Measurements from ENCODE around the gene PAMR1. TPM values are rescaled to one million over a fixed set of nuclear protein-coding genes. Genes with fewer than 3 reads are reported as not detected.

PAMR1 gene
- total and polyA plus RNA-seq, 2 of the 8 experiments (the other 6 are each of a cell fraction or from before 2014, with no cell fraction given), result 3.0 to 6.9 TPM

GRCh38 chr11:35500744-35501143, 24.7 kb downstream of the PAMR1 start:
- Histone ChIP-seq H4K20me1 (replicated peaks in 1 of 2; ENCODE audit: control insufficient read depth in 1 of 2, insufficient read depth in 2 of 2, low read length in 2 of 2) (no peaks in the 10 kb centered on the region), H3K23ac (ENCODE audit: insufficient read length) (no peak overlapping the region), H2AK5ac (ENCODE audit: low read depth, low read length) (no peak overlapping the region), H4K8ac (ENCODE audit: extremely low read depth, insufficient read depth, low read length) (no peak overlapping the region), H2AFZ (ENCODE audit: low read length) (no peak overlapping the region), H2BK120ac (replicated peaks; ENCODE audit: low read depth, low read length) (no peak overlapping the region), H2BK12ac (ENCODE audit: low read depth, low read length) (no peak overlapping the region), H3K9ac (replicated peaks in 1 of 4; ENCODE audit: extremely low read depth in 1 of 4, low read depth in 3 of 4, low read length in 3 of 4) (no peak overlapping the region), H4K91ac (replicated peaks; ENCODE audit: insufficient read length, low read length) (no peak overlapping the region), H3K4me3 (ENCODE audit: extremely low read depth in 1 of 4, insufficient read depth in 2 of 4, low read depth in 3 of 4, low read length in 4 of 4) (no peak overlapping the region), H2BK20ac (ENCODE audit: low read length) (no peak overlapping the region), H2BK15ac (ENCODE audit: low read length) (no peak overlapping the region), H3K27ac (ENCODE audit: low read depth, low read length) (no peak overlapping the region), H3K27me3 (replicated peaks in 1 of 4; ENCODE audit: control insufficient read depth in 3 of 4, extremely low read depth in 1 of 4, insufficient read depth in 3 of 4, low read length in 3 of 4) (peaks cover 0 to 2% (median 0%) of the 10 kb centered on the region in 4 experiments; a peak in 3 of 7 replicates), H3K14ac (ENCODE audit: insufficient read length) (no peak overlapping the region), H3K23me2 (ENCODE audit: low read depth, low read length) (no peaks in the 10 kb centered on the region), H3K4me2 (ENCODE audit: insufficient read depth in 1 of 2, low read depth in 2 of 2, low read length in 2 of 2) (no peak overlapping the region), H3K79me2 (ENCODE audit: control insufficient read depth in 1 of 2, insufficient read depth in 2 of 2, low read length in 2 of 2) (no peaks in the 10 kb centered on the region), H3K56ac (replicated peaks; ENCODE audit: insufficient read length, low read depth, low read length) (no peak overlapping the region), H3K4ac (replicated peaks; ENCODE audit: insufficient read length, low read depth, low read length) (no peak overlapping the region), H2BK5ac (ENCODE audit: low read depth, low read length) (no peak overlapping the region), H3K36me3 (ENCODE audit: control insufficient read depth in 2 of 4, insufficient read depth in 4 of 4, low read length in 3 of 4) (no peaks in the 10 kb centered on the region), H3K4me1 (replicated peaks in 1 of 4; ENCODE audit: control insufficient read depth in 3 of 4, insufficient read depth in 4 of 4, low read length in 3 of 4) (0 out of 7 replicates have a peak, but pooled peaks cover 0 to 2% (median 0%) of the 10 kb centered on the region in 4 experiments), H3K18ac (ENCODE audit: extremely low read depth, low read length) (no peak overlapping the region), H3K9me3 (ENCODE audit: insufficient read depth in 2 of 2, low read depth in 1 of 2, low read length in 1 of 2) (peaks cover 0 to 2% of the 10 kb centered on the region in 2 experiments; a peak in 1 of 4 replicates), H4K5ac (ENCODE audit: insufficient read length, low read depth, low read length) (no peak overlapping the region), H3K79me1 (ENCODE audit: low read depth, low read length) (no peaks in the 10 kb centered on the region)
- POLR2A ChIA-PET (ENCODE audit: partially characterized antibody), result no interaction called here
- TF ChIP-seq SP1 (IDR thresholded peaks at IDR 0.05; ENCODE audit: low read depth, low read length) (no peak), HDAC6 (IDR thresholded peaks at IDR 0.05; ENCODE audit: low read depth, low read length) (no peak), ATF3 (IDR thresholded peaks at IDR 0.05; ENCODE audit: insufficient read depth, low read depth, low read length) (no peak), ATF2 (IDR thresholded peaks at IDR 0.05; ENCODE audit: low read length) (no peak), KDM4A (IDR thresholded peaks at IDR 0.05; ENCODE audit: low read depth, low read length, severe bottlenecking) (no peak), TCF12 (IDR thresholded peaks at IDR 0.05; ENCODE audit: low read depth, low read length) (no peak), SAP30 (IDR thresholded peaks at IDR 0.05; ENCODE audit: insufficient read depth, insufficient replicate concordance, low read length) (no peak), TEAD4 (IDR thresholded peaks at IDR 0.05; ENCODE audit: low read depth, low read length) (no peak), RBBP5 (IDR thresholded peaks at IDR 0.05; ENCODE audit: borderline replicate concordance, low read depth, low read length) (no peak), TAF1 (IDR thresholded peaks at IDR 0.05; ENCODE audit: low read depth, low read length) (no peak), BRCA1 (IDR thresholded peaks at IDR 0.05; ENCODE audit: low read depth, low read length) (no peak), TAF7 (optimal IDR thresholded peaks at IDR 0.05; ENCODE audit: borderline replicate concordance, low read depth, low read length) (no peak)
- CTCF ChIA-PET (ENCODE audit: partially characterized antibody), result interaction anchor here (0.6 to 1.2 kb wide), 3 partner anchors 8 to 333 kb away, joined by 3 to 5 read pairs (median 3); no protein-coding TSS in a partner anchor
- no peak for FAIRE-seq
- no peak for DNase-seq (ENCODE audit: low read depth in 1 of 2, low spot score in 2 of 2)

Data from H1 (cell line).